GM19438 (cell line): ENCODE results near the gene TMUB1.

Experiments used
- ATAC-seq: cut with Tn5 transposase; IDR thresholded peaks from one replicate; pipeline ENCODE4 v1.9.1; 2021; ENCODE audit warnings: low read depth; ENCODE audit not compliant: unreplicated experiment

The TMUB1 gene

GRCh38 chr7:151035026-151035717 is 48.1 kb downstream of the TMUB1 start:
- ATAC-seq = no peak

- no peak for ATAC-seq
These were observed 48.8 kb downstream of the TMUB1 start for GRCh38 chr7:151034312-151035025.

GRCh38 chr7:151033864-151034249 is 49.4 kb downstream of the TMUB1 start:
- no peak for ATAC-seq

GRCh38 chr7:151032936-151033863 is 50.1 kb downstream of the TMUB1 start:
- ATAC-seq = no peak
